CD4-positive, alpha-beta T cell treated with Interleukin-6 for 4 hours (primary cell): ENCODE measurements around the gene FAM111B.
"Not testable (repeated sequence)": the region's sequence is repeated elsewhere in the genome, so short reads cannot be mapped to it uniquely, and the experiment has no call there.

Experiments
- DNase-seq: peaks from one replicate; pipeline ENCODE4 v3.0.0-alpha.2; 2020; ENCODE audit warnings: mixed read lengths

The FAM111B gene

GRCh38 chr11:59106363-59107336 is at the start of gene FAM111B:
FAM111B (plus strand) TSS chr11:59107237; CDS start chr11:59109626, 2,389 bp downstream.
- peak; percentile 64 for DNase-seq

- DNase-seq: peak; percentile 76
Measured at GRCh38 chr11:59058120-59059033, 48.7 kb upstream of the FAM111B start.

DNA sequence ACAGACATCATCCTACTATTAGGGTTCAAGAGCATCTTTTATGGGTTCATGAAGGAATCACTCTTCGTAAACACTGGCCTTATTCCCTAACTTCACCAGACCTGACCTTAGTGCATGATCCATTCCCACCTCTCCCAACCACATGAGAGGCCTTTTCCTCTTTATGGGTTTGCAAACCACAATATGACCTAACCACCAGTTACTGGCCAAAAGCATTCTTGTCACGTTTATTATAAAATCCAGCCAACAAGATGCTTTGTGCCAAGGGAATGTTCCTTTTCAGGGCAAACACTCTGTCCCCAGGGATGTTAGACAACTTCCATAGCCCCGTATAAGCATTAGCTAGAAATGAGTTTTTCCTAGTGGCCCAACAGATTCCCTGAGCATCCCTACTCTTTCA is 46.9 kb upstream of the FAM111B start:
- DNase-seq: not testable (repeated sequence)

DNA sequence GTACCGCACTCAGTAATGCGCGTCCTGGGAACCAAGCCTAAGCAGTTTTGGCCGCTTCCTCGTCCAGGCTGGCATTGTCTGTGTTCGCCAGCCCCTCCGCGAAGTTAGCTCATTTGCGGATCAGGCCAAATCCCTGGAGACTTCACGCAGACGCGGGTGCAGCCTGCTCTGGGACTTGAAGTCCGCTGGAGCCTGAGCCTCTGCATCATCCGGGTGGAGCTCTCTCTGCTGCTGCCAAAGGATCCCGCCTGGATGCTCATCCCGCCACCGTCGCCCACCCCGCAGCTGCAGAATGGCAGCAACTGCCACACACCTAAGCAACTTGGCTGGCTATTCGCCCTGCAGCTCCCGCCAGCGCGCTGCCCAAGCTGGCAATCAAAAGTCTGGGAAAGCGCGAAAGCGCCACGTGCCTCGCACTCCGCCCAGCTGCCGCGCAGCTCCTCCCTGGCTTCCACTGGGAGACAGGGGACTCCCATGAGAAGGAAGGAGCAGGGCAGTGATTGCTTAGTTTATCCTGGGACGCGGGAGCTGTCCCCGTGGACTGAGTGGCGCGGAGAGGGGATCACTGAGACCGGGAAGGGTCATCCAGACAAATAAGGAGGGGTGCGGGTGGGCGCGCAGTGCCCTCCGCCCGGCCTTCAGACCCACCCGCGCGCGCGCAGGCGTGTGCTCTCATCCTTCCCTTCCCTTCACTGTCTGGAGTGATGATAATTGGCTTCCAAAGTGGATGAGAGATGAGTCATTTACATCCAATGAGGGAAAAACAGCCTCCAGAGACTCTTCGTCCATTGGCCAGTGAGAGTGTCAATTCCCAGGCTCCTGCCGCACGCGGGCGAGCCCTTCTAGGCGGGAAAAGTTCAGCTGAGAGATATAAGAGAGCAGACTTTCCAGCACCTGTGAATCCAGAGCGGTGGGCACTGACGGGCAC is 44.2 kb upstream of the FAM111B start:
- DNase-seq: no peak

GRCh38 chr11:59063996-59064727 is 42.9 kb upstream of the FAM111B start:
- not testable (repeated sequence) for DNase-seq

GRCh38 chr11:59069087-59069486 is 38.0 kb upstream of the FAM111B start:
- DNase-seq: no peak

DNA sequence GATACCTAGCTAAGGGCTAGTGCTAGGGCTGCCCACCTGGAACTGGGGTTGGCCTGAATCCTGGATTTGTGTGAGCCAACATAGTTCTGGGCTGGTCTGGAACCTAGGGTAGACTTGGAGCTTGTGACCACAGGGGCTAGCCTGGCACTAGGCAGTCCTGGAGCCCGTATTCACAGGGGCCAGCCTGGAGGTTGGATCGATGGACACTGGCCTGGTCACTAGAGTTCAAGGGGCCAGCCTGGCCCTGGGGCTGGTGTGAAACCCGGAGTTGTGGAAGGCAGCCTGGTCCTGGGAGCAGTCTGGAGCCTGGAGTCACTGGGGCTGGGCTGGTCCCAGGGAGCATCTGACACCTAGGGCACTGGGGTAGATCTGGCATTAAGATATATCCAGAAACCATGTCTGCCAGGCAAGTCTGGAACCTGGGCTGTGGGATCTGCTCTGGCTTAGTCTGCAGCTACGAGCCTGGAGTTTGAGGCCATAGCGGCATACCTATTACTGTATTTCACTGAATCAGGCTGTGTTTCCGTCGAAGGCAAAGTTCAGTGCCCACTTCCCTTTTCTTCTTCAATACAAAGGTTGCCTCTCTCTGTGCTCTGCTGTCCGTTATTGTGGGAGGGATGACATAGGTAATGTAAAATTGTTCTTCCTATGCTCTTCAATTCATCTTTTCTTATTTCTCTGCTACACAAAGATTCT is 30.0 kb upstream of the FAM111B start:
- DNase-seq: no peak

DNA sequence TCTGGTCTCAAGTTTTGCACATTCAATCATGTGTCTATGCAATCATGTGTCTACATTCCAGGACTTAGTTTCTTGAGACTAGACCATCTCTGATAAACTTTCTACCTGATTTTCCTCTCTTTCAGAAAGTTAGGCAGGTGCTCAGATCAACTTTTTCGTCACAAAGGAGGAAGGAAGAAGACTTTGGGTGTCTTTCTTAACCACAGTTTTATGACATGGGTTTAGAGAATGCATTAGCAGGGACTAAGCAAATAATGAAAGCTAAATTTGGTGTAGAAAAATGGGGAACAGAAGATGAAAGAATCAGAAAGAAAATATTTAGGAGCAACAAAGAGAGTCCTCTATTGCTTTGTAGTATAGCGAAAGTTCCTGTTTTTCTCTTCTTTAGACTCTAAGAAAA is 28.6 kb upstream of the FAM111B start:
- no peak for DNase-seq

DNA sequence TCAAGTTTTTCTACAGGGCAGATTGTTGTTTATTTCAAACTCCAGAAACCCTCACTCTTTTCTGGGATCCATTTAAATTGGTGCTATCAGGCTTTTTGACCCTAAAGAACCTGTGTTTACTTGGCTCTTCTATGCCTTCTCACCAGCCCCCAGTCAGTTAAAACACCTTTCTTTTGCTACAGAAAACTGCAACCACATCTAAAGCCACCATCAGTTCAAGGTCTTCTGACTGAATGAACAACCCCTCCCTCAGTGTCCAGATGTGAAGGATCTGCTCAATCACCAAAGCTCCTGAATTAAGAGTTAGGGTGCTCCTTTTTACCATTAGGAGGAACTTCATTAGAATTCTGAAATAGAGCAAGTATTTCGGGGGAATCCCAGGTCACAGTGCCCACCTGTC is 28.0 kb upstream of the FAM111B start:
- no peak for DNase-seq

GRCh38 chr11:59080421-59080820 is 26.6 kb upstream of the FAM111B start:
- DNase-seq: not testable (repeated sequence)

DNA sequence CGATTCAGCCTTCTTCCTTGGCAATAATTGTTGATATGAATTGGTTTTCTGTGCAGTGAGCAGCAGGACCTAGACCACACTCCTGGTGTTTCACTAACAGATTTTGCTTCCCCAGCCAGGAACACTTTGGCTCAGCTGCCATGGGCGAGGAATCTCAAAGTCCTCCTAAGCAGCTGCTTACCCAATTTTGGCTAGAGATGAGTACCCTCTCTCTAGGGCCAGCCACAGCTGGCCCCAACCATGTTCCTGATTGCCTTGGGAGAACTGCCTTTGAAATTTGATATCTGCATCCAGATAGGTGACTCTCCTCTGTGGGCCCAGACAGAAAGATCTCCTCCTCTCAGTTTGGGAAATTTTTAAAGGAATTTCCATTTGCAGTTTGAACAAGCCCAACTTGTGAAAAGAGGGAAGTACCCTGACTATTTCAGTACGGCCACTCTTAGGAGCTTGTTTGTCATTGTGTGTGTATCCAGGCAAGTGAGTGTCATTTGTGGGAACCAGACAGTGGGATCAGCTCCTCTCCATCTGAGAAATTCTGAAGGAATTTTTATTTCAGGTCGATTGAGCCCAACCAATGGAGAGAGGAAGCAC is 25.5 kb upstream of the FAM111B start:
- not testable (repeated sequence) for DNase-seq

- DNase-seq: not testable (repeated sequence)
Measured at GRCh38 chr11:59086007-59086406, 21.0 kb upstream of the FAM111B start, which contains the start of gene GLYATL1B. GLYATL1B (plus strand) TSS chr11:59086307; CDS start chr11:59086307, 0 bp downstream.

GRCh38 chr11:59088162-59088561 is 18.9 kb upstream of the FAM111B start:
- DNase-seq: no peak

DNA sequence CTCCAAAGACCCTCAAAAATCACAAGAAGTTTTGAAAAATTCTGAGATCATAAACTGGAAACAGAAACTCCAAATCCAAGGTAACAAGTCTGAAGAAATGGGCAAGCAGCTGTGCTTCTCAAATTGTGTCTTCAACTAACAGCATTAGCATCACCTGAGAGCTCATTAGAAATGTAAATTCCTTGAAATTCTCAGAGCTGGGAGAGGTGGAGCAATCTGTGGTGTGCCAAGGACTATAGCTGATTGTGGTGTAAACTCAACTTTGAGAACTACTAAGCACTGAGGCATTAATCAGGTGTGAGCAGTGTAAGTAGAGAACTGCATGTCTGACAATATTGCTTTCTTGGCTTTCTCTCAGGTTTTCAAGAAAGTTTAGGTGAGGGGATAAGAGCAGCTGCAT is 13.5 kb upstream of the FAM111B start:
- not testable (repeated sequence) for DNase-seq

DNA sequence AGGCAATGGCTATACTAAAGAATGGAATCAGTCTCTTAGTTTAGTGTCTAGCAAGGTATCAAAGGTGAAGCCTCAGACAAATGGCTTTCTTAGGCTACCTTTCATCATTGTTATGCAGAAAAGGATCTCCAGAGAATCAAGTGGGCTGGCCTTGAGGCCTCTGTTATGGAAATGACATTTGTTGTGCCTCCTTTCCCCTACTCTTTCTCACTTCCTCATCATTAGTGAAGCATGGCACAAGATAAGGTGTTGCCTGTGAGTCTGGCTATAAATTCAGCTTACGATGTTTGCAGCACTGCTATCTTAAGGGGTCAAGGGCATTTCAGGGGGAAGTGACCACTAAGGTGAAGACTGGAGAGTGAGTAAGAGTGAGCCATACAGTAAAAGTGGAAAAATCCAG is 11.8 kb upstream of the FAM111B start:
- not testable (repeated sequence) for DNase-seq

- DNase-seq: not testable (repeated sequence)
Measured at GRCh38 chr11:59095972-59096575, 11.0 kb upstream of the FAM111B start.

- peak; percentile 78 for DNase-seq
Measured at GRCh38 chr11:59097113-59097708, 9.8 kb upstream of the FAM111B start.

DNA sequence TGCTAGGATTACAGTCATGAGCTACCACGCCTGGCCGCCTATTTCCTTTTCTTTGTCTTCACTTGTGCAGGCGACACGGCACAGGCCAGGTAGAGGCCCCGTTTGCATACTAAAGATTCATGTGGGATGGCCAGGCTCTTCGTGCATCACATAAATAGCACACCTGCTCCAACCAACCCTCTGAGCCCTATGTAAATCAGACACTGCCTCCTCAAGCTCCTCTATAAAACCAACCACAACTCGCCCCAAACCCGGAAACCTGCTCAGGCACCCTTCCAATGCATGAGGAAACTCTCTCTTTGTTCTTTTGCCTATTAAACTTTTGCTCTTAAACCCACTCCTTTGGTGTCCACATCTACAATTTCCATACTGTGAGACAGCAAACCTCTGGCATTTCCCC is 9.1 kb upstream of the FAM111B start:
- DNase-seq: not testable (repeated sequence)

DNA sequence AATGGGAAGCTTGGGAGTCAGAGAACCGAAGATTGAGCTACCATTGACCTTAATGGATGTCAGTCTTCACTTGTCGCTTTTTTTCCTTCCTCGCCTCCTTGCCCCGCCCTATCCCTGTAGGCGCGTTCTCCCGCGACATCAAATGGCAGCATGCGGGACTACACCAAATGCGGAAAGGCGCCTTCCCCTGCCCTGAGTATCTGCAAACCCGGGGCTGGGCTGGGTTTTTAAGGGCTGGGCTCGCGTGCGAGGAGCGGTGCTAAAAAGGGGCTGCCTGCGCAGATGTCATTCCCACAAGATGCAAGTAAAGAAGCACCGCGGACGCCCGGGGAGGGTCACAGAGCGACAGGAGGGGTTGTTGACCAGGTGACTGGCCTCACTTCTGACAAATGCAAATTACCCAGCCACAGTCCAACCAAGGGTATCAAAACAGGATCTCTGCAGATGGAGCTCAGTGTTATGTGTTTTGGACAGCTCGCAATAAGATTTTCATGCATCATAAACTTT is 4.7 kb upstream of the FAM111B start:
- DNase-seq: peak; percentile 61
